Activated CD8-positive, alpha-beta T cell treated with anti-CD3 and anti-CD28 coated beads for 36 hours (primary cell): ENCODE results near the gene FARP1. TPM values are rescaled to one million over a fixed set of nuclear protein-coding genes. Genes with fewer than 3 reads are reported as not detected.

Experiments
- ATAC-seq: fragments of 200-7000 bp; cut with Tn5 transposase; one replicate; pipeline ENCODE4 v1.10.0; 2021; ENCODE audit warnings: mild to moderate bottlenecking, moderate library complexity
- CTCF ChIA-PET: fragments of 350-600 bp; sonication (Branson Sonifier 250); formaldehyde crosslinking; loops from one replicate; lab custom pipeline; 2021; ENCODE audit warnings: antibody characterized with exemption; lab: Charles Lee
- POLR2A ChIA-PET: fragments of 350-600 bp; sonication (Branson Sonifier 250); formaldehyde crosslinking; loops from one replicate; lab custom pipeline; 2021; ENCODE audit warnings: antibody characterized with exemption; lab: Charles Lee
- DNase-seq: peaks from one replicate; pipeline ENCODE4 v3.0.0-alpha.2; 2020
- H3K27ac Mint-ChIP-seq: one replicate; pipeline ENCODE4 v1.8.0; 2021; ENCODE audit warnings: mild to moderate bottlenecking, mixed read lengths
- H3K27me3 Mint-ChIP-seq: one replicate; pipeline ENCODE4 v1.8.0; 2021; ENCODE audit warnings: mixed read lengths
- H3K36me3 Mint-ChIP-seq: one replicate; pipeline ENCODE4 v1.8.0; 2021; ENCODE audit warnings: low read depth, mixed read lengths
- H3K4me1 Mint-ChIP-seq: one replicate; pipeline ENCODE4 v1.8.0; 2021; ENCODE audit warnings: low read depth, mixed read lengths
- H3K4me3 Mint-ChIP-seq: one replicate; pipeline ENCODE4 v1.8.0; 2021; ENCODE audit warnings: mild to moderate bottlenecking, moderate library complexity, mixed read lengths
- H3K9me3 Mint-ChIP-seq: one replicate; pipeline ENCODE4 v1.8.0; 2021; ENCODE audit warnings: mixed read lengths
- intact Hi-C: fragments of 100-400 bp; cut with micrococcal nuclease; formaldehyde crosslinking; loops from one replicate; pipeline ENCODE4 v1.10.0; 2022
- total RNA-seq, 2 experiments: library from RNA; stranded (reverse); gene quantifications; one replicate each; pipeline ENCODE4 v1.2.3, GENCODE V29; 2021
- TF ChIP-seq, protein P1 (sequence below): fragments of 200-600 bp; IDR thresholded peaks from one replicate; pipeline ENCODE4 v1.8.0; 2022; ENCODE audit warnings: antibody characterized with exemption, mild to moderate bottlenecking

Gene FARP1
- total RNA-seq, 2 experiments from 2014 or later = 0.27 to 0.43 TPM

DNA sequence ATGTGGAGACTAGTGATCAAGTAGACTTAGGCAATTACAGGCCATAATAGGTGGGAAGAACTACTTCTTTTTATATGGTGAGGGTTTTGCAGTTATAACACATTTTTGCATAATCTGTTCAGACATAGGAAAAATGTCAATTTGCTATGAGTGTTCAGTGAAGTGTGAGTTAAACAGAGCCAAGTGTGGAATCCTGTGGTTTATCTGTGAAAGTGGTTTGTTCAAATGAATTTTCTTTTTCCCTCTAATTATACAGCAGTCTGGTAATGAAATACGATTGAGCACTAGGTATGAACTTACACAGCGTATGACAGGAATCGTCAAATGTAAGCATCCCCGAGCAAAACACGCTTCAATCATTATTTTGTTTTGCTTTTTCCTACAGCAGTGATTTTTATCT is 255.7 kb downstream of the FARP1 start:
- intact Hi-C loops = no loop called here
- no peaks in the 10 kb centered on the region for H3K36me3 Mint-ChIP-seq
- TF ChIP-seq, protein P1, sequence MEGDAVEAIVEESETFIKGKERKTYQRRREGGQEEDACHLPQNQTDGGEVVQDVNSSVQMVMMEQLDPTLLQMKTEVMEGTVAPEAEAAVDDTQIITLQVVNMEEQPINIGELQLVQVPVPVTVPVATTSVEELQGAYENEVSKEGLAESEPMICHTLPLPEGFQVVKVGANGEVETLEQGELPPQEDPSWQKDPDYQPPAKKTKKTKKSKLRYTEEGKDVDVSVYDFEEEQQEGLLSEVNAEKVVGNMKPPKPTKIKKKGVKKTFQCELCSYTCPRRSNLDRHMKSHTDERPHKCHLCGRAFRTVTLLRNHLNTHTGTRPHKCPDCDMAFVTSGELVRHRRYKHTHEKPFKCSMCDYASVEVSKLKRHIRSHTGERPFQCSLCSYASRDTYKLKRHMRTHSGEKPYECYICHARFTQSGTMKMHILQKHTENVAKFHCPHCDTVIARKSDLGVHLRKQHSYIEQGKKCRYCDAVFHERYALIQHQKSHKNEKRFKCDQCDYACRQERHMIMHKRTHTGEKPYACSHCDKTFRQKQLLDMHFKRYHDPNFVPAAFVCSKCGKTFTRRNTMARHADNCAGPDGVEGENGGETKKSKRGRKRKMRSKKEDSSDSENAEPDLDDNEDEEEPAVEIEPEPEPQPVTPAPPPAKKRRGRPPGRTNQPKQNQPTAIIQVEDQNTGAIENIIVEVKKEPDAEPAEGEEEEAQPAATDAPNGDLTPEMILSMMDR = no peak
- CTCF ChIA-PET = interaction anchor here (1.2 kb wide), 1 partner anchor 255 kb away, joined by 3 read pairs; no protein-coding TSS in a partner anchor
- H3K27ac Mint-ChIP-seq = no peak overlapping the region
- H3K9me3 Mint-ChIP-seq = no peaks in the 10 kb centered on the region
- ATAC-seq (no peak), DNase-seq (no peak)
- POLR2A ChIA-PET = no interaction called here
- peaks cover 3% of the 10 kb centered on the region for H3K27me3 Mint-ChIP-seq
- H3K4me1 Mint-ChIP-seq = no peaks in the 10 kb centered on the region
- no peak overlapping the region for H3K4me3 Mint-ChIP-seq

DNA sequence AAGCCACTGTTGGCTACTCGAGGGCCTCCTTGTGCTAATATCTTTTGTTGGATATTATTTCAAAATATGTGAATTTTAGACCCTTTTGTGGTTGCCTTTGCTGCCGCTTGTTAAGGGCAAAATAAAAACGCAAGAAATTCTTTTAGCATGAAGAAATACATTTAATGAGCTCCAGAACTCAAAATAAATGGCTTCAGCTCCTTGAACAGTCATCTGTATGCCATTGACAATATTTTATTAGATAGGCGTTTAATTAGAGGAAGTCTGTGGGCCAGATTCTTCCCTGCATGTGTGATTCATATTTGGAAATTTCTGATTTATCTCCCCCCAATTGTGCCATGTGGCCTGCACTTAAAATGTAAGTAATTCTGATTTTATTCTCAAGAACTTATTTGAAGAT is 256.9 kb downstream of the FARP1 start:
- POLR2A ChIA-PET = no interaction called here
- H3K27me3 Mint-ChIP-seq = peaks cover 3% of the 10 kb centered on the region
- H3K27ac Mint-ChIP-seq = no peak overlapping the region
- H3K9me3 Mint-ChIP-seq = no peaks in the 10 kb centered on the region
- DNase-seq (no peak), ATAC-seq (no peak)
- H3K36me3 Mint-ChIP-seq = no peaks in the 10 kb centered on the region
- CTCF ChIA-PET = interaction anchor here (1.2 kb wide), 1 partner anchor 253 kb away, joined by 3 read pairs; no protein-coding TSS in a partner anchor
- intact Hi-C loops = no loop called here
- H3K4me3 Mint-ChIP-seq = no peak overlapping the region
- TF ChIP-seq, protein P1 = no peak
- no peaks in the 10 kb centered on the region for H3K4me1 Mint-ChIP-seq

DNA sequence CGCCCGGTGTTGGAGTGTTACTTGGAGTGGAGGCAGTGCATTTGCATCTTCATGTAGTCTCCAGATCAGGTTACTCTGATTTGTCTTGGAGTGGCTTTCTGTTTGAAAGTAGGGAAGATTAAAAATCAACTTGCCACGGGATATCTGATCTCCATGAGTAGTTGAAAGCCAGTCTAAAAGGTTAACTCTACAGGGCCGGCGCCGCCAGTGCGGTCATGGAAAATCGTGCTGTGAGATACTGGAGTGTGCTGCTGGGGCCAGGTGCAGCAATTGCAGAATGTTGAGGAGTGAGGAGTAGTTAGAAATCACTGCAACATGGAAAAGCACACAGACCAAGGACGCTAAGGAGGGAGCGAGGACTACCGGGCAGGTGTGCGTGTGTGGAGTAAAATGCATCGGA is 259.0 kb downstream of the FARP1 start:
- Mint-ChIP-seq H3K4me1 (no peaks in the 10 kb centered on the region), H3K27ac (no peak overlapping the region)

DNA sequence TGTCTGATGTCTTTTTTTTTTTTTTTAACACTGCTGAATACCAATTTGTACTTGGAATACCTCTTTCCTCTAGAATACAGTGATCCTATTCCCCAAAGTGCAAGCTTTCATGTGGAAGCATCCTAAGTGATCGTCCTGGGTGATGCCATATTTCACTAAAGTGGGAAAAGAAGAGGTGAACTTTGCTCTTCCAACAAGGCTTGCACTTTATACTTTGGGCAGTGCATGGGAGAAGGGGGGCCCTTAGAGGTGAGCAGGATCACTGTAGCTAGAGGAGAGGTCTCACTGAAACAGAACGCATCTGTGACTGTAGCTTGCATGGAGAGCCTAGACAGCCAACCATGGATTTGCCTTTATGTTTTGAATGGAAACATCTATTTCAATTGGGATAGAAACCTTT is 260.2 kb downstream of the FARP1 start:
- no peak overlapping the region for H3K4me3 Mint-ChIP-seq
- ATAC-seq = no peak
- no peaks in the 10 kb centered on the region for H3K4me1 Mint-ChIP-seq
- TF ChIP-seq, protein P1 = no peak
- no peaks in the 10 kb centered on the region for H3K9me3 Mint-ChIP-seq
- H3K27ac Mint-ChIP-seq = no peak overlapping the region
- CTCF ChIA-PET = interaction anchor here (1.4 kb wide), 1 partner anchor 42 kb away, joined by 7 read pairs; no protein-coding TSS in a partner anchor
- no peaks in the 10 kb centered on the region for H3K36me3 Mint-ChIP-seq
- POLR2A ChIA-PET = no interaction called here
- no peak for DNase-seq
- intact Hi-C loops = no loop called here
- no peaks in the 10 kb centered on the region for H3K27me3 Mint-ChIP-seq

More for the DNA sequence above, 259.0 kb downstream of the FARP1 start:
- ChIA-PET CTCF (no interaction called here), POLR2A (no interaction called here)
- Mint-ChIP-seq H3K9me3 (no peaks in the 10 kb centered on the region), H3K27me3 (peaks cover 3% of the 10 kb centered on the region), H3K36me3 (no peaks in the 10 kb centered on the region), H3K4me3 (no peak overlapping the region)
- TF ChIP-seq, protein P1 = no peak
- ATAC-seq (no peak), DNase-seq (no peak)
- intact Hi-C loops = no loop called here

DNA sequence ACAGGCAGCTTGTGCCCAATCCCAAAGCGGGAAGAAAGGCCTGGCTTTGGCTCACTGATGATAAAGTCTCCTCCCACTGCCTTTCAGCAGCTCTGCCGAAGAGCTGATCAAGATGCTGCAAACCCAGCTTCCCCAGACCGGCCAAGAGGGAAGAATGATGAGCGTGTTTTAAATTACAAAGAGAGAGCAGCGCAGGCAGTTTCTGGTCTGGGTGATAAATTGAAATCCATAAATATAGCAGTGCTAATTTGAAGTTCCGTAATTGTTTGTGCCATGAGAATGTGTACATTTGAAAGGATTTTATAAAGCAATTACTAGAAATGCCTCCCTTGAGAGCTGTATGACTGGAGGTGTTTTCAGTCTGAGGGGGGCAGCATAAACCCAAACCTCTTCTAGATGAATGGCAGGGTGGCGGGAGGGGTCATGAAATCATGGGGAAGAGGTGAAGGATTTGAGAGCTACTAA is 262.2 kb downstream of the FARP1 start:
- Mint-ChIP-seq H3K4me3 (no peak overlapping the region), H3K36me3 (no peaks in the 10 kb centered on the region), H3K27me3 (no peaks in the 10 kb centered on the region), H3K9me3 (no peaks in the 10 kb centered on the region), H3K27ac (no peak overlapping the region), H3K4me1 (no peaks in the 10 kb centered on the region)
- CTCF ChIA-PET = interaction anchor here (0.6 to 2.8 kb wide), 8 partner anchors 9 to 549 kb away, joined by 3 to 7 read pairs (median 4); no protein-coding TSS in a partner anchor
- intact Hi-C loops = no loop called here
- TF ChIP-seq, protein P1 = no peak
- no peak for ATAC-seq
- no peak for DNase-seq
- POLR2A ChIA-PET = interaction anchor here (0.6 kb wide), 1 partner anchor 11 kb away, joined by 3 read pairs; no protein-coding TSS in a partner anchor
